Inflammatory macrophage (primary cell): ENCODE data around the gene PPP1R37.
A peak's percentile ranks its signal among the peaks of the same experiment; 100 is the strongest.
"Not testable (repeated sequence)": the region's sequence is repeated elsewhere in the genome, so short reads cannot be mapped to it uniquely, and the experiment has no call there.

ENCODE experiments used
- DNase-seq, 2 donors: peaks; one replicate each; pipeline ENCODE4 v3.0.0-alpha.2; 2020 to 2022

PPP1R37 gene

DNA sequence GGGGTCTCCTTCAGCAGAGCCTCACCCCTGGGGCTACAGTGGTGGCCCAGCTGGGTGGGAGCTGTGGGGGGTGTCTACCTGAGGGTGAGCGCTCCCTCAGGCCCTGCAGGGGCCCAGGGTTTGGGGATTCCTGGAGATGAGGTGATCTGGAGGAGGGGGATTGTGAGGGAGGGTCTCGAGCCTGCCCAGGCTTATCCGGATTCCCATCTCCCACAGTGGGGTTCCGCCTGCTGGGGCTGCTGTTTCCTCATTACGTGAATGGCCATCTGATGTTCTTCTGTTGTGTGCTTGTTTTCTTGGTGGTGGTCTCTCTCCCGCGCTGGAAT lies 4.4 kb downstream of the PPP1R37 start:
- DNase-seq: no peak

DNA sequence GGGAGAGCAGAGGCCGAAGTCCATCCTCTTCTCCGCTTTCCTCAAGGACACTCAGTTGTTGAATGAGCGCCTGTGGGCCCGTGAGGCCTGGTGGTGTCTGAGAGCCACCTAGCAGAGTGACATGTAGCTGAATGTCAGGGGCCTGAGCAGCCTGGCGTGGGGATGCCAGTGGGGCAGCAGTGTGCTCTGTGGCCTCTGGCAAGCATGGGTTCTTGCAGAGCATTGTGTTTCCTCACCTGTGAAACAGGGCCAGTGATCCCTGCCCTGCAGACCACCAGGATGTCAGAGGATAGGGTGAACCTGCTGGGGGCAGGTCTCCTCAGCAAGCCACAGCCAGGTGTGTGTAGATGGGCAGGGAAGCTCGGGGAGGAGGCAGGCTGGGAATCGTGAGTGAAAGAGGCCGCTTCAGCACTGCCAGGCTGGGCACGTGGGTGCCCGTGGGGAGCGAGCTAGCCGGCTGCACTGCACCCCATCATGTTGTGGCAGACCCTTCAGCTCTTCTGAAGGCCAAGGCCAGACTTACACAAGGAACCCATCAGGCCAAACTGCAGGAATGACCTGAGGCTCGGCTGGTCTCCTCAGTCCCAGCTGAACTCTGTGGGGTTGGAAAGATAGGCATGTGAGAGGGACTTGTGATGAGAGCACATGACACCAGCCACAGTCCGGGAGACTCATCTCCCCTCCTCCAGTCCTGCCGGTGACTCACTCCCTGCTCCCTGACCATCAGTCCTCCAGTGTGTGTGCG lies 5.0 kb downstream of the PPP1R37 start:
- DNase-seq: peak; percentile 87 to 95

DNA sequence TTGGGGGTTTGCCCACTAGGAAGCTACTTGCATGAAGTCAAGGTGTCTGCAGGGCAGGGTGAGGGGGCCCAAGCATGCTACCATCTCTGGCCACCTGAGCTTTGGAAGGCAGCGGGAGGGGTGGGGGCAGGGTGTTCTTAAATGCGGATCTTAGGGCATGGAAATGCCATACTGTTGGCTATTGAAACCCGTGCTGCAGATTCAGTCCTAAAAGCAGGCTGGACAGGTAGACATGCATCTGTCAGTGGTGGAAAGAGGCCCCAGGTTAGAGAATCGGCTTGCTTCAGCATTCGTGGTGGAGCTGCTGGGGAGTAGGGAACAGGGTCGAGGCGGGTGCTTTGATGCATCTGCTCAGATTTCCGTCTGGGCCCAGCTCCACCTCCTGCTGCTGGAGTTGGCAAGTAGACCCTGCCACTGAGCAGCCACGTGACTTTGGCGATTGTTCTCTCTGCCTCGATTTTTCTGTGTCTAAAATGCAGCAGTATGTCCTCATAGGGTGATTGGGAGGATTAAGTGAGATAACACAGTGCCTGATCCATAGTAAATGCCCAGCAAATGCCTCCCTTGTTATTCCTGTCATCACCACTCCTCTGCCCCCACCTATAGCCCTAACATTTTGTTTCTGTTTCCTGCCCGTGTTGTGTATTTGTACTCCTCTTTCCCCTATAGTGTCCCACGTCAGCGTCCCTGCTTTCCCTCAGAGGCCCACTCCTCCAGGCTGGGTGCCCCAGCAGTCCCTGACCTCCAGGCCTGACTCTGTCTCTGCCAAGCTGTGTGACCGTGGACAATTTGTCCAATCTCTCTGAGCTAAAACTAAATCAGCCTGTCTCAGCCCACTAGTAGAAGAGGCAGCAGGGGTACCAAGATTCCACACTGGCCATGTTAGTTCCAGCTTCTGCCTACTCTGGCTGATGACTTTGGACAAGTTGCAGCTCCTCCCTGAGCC lies 5.8 kb downstream of the PPP1R37 start:
- no peak for DNase-seq

DNA sequence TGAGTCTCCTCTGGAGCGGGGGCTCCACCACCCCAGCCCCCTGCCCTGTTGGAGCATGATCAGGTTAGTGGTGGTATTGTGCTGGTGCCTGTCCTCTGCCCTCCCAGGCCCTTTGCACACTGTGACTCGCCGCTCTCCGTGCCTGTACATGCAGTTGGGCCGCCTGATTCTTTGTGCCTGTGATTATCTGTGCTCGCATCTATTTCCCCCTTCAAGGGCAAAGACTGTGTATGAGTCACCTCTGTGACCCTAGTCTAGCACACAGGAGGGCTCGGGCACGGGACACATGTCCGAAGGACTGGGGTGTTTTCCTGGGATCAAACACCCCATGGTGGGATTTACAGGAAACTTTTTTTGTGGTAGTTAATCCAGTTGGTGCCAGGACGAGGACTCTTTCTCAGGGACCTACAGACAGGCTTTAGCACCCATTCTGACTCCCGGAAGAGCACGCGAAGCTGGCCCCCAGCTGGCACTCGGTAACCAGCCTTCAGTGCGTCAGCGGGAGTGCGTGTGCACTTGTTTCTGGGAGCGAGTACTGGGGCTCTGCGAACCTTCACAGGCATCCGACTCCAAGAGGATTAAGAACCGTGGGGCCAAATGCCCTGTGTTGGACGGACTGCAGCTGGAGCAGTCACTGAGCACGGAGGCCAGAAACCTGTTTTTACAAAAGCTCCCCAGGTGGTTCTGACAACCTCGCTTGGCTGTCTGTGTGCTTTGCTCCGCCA lies 6.7 kb downstream of the PPP1R37 start:
- DNase-seq: no peak

DNA sequence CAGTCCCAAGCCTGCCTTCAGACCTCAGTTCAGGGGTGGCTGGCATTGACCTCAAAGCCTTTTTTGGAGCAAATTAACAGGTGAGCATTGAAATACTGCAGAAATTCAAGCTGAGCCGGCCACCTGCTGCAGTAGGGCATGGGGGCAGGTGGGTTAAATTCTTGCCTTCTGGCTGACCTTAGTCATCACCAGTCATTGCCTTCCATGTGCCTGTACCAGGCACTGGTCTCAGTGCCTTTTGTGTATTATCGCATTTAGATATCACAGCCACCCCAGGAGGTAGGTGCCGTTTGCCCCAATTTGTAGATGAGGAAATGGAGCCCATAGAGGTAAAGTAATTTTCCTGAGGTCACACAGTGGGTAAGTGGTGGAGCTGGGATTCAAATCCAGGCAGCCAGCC lies 7.2 kb downstream of the PPP1R37 start:
- no peak for DNase-seq

DNA sequence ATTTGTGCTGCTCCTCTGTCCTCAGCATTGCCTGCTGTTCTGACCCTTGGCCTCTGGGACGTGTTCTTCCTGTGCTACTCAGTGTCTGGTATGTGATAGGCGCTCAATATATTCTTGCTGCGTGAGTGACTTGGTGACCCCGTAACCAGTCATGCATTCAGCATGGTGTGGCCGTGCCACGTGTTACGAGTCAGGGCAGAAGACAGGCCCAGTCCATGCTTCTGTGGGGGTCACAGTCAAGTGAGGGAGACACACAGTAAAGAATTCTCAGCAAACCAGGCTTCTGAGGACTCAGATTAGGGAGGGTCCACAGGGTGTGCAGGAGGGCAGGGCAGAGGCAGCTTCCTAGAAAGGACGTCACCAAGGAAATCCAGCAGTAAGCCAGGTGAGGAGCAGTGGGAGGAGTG lies 7.9 kb downstream of the PPP1R37 start:
- DNase-seq: no peak

DNA sequence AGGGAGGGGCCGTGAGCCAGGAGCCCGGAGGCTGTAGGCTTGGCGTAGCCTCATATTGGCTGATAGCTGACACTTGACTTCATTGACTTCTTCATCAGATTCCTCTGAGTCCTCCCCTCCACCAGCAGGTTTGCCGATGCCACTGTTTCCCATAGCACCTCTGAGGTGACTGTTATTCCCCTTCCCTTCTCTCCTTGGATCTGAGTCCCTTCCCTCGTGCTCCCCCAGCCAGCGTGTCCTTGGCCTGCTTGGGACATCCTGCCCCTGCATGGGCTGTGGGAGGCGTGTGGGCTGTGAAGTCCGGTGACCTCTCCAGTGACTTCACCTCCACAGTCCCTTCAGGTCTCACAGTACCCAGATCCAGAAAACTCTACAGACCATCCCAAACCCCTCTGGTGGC lies 8.8 kb downstream of the PPP1R37 start:
- peak in 1 of 2 donors; percentile 64 for DNase-seq

DNA sequence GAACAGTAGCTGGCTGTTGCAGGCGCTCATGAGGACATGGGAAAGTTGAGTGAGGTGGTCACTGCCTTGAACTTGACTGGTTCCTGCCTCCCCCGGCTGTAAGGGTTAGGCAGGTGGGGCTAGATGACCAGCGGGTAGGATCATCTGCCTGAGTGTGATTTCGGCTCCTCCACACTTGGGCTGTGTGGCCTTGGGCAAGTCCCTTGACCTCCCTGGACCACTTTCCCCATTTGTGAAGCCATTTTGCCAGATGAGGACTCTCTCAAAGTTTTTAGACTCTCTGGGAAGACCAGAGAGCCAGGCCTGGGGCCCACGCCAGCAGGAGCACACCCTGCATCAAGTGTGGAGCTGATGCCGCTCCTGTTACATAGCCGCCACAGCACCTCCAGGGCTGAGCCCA lies 9.5 kb downstream of the PPP1R37 start:
- DNase-seq: no peak

DNA sequence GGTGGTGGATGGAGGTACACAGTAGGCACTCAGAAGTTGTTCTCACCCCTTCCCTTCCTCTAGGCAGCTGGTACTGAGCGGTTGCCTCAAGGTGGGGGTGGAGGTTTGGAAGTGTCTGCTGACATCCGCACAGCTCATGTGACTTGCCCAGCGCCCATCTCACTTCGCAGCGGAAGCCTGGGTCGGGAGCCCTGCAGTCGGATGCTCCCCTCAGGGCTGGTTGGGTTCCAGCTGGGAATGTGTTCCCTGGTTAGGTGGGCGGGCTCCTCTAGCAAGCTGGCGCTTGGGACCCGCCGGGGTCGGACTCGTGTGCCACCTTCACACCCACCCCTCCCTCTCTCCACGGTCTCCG lies 10.2 kb downstream of the PPP1R37 start:
- DNase-seq: peak; percentile 33 to 69

DNA sequence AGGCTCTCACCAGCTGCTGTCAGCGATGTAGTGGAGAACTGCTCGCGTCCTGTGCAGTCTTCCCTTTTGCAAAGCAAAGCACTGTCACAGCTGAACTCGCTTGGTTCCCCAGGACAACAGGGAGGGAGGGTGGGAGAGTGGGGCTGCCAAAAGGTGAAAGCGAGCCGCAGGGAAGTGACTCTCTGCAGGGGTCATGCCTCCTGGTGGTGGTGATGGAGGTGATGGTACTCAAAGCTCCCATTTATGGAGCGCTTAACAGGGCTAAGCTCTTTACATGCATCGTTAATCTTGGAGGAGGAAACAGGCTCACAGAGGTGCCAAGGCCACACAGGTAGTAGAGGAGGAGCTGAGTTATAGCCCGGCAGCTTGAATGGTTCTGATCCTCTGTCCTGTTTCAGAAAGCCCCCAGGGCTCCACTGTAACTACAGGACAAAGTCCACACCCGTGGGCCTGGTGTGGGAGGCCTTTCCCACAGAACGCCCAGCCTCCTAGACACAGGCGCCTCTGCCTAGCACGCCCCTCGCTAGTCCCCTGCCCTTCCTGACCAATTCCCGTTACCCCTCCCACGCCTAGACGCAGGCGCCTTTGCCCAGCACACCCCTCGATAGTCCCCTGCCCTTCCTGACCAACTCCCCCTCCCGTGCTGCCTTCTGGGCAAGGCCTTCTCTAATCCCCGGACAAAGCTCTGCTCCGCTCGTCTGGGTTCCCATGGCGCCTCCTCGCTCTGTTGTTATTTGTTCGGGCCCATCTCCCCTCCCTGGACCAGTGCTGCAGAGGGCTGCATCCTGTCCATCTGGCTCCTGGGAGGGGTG lies 10.7 kb downstream of the PPP1R37 start:
- DNase-seq: no peak

DNA sequence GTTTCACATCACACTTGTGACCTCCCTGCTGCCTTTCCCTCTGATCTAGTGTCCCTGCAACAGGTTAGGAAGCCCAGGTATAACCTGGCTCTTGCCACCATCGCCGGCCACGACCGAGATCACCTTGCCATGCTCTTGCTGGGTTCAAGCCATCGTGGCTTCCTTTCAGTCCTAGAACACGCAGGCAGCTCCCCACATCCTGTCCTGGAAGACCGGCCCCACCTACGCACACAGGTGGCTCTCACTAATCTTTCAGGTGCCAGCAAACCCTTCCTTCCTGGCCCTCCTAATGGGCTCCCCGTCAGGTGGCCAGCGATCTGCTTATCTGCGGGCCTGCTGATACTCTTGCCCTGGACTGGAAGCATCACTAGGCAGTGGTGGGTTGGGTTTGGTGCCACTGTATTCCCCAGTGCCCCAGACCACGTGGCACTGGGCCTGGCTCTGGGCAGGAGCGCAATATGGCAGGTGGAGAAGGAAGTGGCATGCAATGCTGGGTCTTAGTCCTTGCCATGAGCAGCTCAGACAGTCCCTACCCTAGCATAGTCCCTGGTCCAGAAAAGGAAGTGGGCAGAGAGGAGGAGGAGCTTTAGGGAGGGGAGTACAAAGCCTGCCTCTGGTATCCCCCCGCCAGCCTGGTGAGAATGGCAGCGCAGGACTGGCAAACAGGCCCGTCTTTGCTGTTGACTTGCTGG lies 11.8 kb downstream of the PPP1R37 start:
- DNase-seq: no peak

DNA sequence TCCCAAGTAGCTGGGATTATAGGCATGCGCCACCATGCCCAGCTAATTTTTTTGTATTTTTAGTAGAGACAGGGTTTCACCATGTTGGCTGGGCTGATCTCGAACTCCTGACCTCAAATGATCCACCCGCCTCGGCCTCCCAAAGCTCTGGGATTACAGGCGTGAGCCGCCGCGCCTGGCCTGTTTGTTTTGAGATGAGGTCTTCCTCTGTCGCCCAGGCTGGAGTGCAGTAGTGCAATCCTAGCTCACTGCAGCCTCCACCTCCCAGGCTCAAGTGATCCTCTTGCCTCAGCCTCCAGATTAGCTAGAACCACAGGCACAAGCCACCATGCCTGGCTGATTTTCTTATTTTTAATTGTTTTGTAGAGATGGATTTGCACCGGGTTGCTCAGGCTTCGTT lies 13.4 kb downstream of the PPP1R37 start:
- not testable (repeated sequence) for DNase-seq

DNA sequence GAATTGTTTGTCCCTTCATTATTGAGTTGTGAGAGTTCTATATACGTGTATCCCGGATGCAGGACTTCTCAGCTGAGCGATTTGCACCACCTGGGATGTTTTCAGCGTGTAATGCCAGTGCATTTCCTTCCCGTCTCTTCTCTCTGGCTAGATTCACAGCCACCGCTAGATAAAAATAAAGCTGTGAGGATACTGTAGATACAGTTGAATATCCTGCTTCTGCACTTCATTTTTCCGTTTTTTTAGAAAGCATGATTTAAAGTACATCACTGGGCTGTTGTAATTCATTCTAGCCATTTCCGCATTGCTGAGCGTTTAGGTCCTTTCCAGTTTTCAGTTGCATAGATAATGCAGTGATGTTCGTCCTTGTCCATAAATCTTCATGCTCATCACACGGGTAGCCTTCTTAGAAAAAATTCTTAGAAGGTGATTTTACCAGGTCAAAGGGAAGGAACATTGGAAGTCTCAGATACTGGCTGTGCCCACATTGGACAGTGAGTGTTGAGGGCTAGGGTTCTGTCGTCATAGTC lies 14.7 kb downstream of the PPP1R37 start:
- no peak for DNase-seq

DNA sequence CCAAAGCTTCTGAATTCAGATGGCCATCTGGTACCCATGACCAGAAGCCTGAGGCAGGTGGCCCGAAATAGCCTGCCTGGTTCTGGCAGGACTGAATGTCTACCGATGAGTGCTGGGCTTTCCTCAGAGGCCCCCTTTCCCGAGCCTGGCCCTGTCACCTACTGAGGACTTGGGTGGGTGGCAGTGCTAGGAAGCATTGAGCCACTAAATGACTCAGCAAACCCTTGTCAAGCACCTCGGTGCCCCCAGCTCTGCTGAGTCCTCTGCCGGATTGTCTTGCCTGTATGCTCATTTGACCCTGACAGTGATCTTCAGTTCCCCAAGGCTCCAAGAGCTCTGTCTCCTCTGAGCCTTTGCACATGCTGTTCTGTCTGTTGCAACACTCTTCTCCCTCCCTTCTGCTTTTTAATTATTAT lies 17.9 kb downstream of the PPP1R37 start:
- DNase-seq: peak; percentile 75 to 83

DNA sequence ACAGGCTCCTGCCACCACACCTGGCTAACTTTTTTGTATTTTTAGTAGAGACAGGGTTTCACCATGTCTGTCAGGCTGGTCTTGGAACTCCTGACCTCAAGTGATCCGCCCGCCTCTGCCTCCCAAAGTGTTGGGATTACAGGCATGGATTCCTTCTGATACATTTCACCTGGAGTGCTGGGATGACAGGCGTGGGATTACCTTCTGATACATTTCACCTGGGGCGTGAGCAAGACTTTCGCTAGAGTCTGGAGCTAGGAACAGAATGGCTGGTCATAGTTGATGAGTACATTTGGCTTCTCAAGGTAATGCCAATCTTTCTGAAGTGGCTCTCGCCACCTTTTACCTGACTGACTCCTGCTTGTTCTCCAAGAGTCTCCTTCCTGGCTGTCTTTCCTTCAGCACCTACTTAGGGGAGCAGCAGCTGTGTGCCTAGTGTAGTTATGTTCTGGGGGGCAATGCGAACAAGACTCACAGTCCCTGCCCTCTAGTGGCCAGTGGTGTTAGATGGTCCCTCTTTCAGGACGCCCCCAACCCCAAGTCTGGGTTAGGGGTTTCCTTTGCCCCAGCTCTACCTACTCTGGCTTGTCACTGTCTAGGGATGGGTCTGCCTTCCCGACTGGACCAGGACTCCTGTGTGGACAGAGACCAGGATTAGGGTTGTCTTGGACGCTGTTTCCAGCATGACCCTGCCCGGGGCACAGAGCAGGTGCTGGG lies 19.3 kb downstream of the PPP1R37 start:
- DNase-seq: no peak

DNA sequence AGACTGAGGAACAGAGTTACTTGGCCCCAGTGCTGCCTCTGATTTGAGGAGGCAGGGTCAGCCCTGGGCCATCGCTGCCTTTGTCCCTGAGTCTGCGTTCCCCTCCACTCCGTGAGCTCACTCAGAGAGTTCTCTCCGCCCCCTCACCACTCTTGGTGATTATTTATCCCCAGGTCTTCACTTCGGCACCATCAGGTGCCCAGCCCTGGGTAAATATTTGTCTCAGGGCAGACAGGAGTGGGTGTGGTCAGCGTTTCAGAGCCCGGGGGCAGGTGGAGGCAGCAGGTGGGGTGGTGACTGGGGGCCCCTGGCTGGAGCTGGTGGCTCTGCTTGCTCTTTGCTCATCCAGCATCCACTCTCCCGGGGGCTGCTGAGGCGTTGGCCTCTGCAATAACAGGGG lies 20.6 kb downstream of the PPP1R37 start:
- no peak for DNase-seq

DNA sequence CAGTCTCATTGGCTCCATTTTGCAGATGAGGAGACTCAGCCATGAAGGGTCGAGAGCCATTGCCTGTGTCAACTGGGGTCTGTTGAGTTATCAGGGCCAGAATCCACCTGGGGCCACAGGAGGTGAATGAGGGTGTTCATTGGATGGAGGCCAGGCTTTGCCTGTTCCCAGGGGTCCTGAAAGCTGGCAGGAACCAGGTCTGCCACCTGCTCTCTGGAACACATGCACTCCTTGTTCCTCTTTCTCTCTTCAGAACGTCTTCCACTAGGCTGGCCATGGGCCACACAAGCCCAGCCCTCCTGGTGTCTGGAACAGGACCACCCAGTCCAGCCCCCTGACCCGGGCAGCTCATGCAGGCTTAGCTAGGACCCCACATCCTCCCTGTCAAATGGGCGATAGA lies 21.1 kb downstream of the PPP1R37 start:
- DNase-seq: no peak

DNA sequence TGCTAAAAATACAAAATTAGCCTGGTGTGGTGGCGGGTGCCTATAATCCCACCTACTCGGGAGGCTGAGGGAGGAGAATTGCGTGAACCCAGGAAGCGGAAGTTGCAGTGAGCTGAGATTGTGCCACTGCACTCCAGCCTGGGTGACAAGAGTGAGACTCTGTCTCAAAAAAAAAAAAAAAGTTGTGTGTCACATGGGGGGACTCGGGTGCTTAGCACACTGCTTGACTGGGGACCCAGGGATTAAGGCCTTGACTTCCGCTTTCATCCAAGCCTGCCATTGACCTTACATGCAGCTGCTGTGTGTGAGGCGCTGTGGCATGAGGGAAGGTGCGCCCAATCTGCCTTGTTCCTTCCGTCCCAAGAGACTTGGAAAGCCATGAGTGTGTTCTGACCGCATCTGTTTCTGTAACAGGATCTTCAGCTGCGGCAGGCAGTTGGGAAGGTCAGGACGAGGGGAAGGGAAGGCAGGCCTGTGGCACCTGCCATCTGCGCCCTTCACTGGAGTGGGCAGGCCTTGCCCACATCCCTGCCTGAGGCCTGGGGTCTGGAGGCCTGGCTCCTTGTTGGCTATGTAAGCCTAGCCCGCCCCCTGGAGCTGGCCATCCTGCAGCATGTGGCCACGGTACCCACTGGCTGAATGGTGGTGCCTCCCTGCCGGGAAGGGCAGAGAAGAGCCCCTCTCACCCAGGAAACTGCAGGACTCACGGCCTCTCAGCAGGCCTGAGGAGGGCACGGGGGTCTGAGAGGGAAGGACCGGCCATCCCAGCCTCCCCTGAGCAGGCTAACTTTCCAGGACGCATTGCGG lies 23.0 kb downstream of the PPP1R37 start:
- peak; percentile 81 to 88 for DNase-seq

DNA sequence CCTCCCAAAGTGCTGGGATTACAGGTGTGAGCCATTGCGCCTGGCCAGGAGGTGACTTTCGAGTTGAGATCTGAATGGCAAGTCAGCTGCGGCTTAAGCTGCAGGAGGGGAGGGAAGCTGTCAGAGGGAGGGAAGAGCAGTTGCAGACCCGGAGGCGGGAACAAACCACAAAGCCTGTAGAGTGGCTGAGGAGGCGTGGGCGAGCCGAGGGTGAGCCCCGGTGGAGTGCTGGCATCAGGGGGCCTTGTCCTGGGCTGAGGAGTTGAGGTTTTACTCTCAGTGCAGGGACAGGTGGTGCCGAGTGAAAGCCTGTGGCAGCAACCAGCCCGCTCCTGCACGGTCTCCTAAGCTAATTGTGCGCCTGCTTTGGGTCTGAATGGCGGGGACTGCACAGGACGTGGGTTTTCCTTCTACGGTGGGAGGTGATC lies 24.2 kb downstream of the PPP1R37 start:
- peak; percentile 69 to 89 for DNase-seq

DNA sequence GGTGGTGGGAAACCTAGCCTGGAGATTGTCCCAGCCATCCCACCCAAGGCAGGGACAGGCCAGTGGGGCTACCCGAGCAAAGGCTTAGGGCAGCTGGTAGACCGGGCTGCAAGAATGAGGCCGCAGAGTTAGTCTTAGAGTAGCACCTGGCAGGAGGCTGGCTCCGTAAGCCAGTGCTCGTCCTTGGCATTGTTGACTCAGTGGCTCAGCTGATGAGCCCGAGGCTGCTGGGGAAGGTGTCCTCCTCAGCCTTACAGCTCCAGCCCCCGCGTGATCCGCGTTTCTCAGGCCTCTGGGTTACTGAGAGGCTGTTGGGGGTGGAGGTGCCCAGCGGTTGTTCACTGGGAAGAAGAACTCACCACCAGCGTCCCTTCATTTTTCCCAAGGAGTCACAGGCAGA lies 24.7 kb downstream of the PPP1R37 start:
- DNase-seq: peak; percentile 12 to 56
